ENCODE measurements around the gene EDA.

The EDA gene

GRCh38 chrX:70016513-70016912 lies 400.6 kb downstream of the EDA start:
- Histone ChIP-seq H3K27me3 (ENCODE audit: control insufficient read depth, insufficient read depth, low read length) (no peaks in the 10 kb centered on the region), H3K9me3 (ENCODE audit: control insufficient read depth, insufficient read depth, low read depth, low read length) (peaks cover 15% of the 10 kb centered on the region), H3K27ac (ENCODE audit: low read depth, low read length) (no peak overlapping the region), H3K36me3 (ENCODE audit: control insufficient read depth, insufficient read depth, low read length) (no peaks in the 10 kb centered on the region), H3K4me3 (ENCODE audit: low read depth, low read length) (no peak overlapping the region), H3K4me1 (ENCODE audit: control insufficient read depth, insufficient read depth, low read length) (peaks cover 12% of the 10 kb centered on the region; the same call in 1 of the 2 replicates), H3K9ac (ENCODE audit: low read length) (no peak overlapping the region)

DNA sequence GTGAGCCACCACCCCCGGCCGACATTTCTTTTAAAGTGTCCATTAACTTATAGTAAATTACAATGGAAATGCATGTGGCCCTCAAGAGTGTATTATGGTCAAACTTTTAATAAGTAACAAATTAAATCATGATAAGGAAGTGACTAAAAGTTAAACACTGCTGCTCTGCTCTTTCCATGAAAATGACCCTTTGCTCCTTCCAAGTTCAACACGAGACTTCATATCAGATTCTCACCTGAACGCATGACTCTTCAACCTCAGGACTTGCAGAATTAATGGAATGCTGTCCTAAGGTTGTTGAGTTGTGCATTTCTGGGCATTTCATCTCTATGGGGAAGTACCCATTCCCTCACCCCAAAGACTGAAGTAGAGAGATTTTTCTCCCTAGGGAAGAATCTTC lies 406.7 kb downstream of the EDA start:
- peaks cover 8% of the 10 kb centered on the region; the same call in 1 of the 2 replicates for H3K4me1 ChIP-seq (ENCODE audit: control insufficient read depth, insufficient read depth, low read length)
- peaks cover 9% of the 10 kb centered on the region for H3K9me3 ChIP-seq (ENCODE audit: control insufficient read depth, insufficient read depth, low read depth, low read length)
- no peak overlapping the region for H3K4me3 ChIP-seq (ENCODE audit: low read depth, low read length)
- no peaks in the 10 kb centered on the region for H3K27me3 ChIP-seq (ENCODE audit: control insufficient read depth, insufficient read depth, low read length)
- H3K36me3 ChIP-seq (ENCODE audit: control insufficient read depth, insufficient read depth, low read length): no peaks in the 10 kb centered on the region
- no peak overlapping the region for H3K27ac ChIP-seq (ENCODE audit: low read depth, low read length)
- H3K9ac ChIP-seq (ENCODE audit: low read length): no peak overlapping the region

- H3K9ac ChIP-seq (ENCODE audit: low read length): no peak overlapping the region
- no peaks in the 10 kb centered on the region for H3K36me3 ChIP-seq (ENCODE audit: control insufficient read depth, insufficient read depth, low read length)
- H3K27ac ChIP-seq (ENCODE audit: low read depth, low read length): no peak overlapping the region
- no peaks in the 10 kb centered on the region; the same call in 1 of the 2 replicates for H3K9me3 ChIP-seq (ENCODE audit: control insufficient read depth, insufficient read depth, low read depth, low read length)
- no peaks in the 10 kb centered on the region for H3K27me3 ChIP-seq (ENCODE audit: control insufficient read depth, insufficient read depth, low read length)
- H3K4me1 ChIP-seq (ENCODE audit: control insufficient read depth, insufficient read depth, low read length): peaks cover 22% of the 10 kb centered on the region; the same call in 1 of the 2 replicates
- H3K4me3 ChIP-seq (ENCODE audit: low read depth, low read length): no peak overlapping the region
Measured at GRCh38 chrX:70025464-70025863, 409.6 kb downstream of the EDA start.

DNA sequence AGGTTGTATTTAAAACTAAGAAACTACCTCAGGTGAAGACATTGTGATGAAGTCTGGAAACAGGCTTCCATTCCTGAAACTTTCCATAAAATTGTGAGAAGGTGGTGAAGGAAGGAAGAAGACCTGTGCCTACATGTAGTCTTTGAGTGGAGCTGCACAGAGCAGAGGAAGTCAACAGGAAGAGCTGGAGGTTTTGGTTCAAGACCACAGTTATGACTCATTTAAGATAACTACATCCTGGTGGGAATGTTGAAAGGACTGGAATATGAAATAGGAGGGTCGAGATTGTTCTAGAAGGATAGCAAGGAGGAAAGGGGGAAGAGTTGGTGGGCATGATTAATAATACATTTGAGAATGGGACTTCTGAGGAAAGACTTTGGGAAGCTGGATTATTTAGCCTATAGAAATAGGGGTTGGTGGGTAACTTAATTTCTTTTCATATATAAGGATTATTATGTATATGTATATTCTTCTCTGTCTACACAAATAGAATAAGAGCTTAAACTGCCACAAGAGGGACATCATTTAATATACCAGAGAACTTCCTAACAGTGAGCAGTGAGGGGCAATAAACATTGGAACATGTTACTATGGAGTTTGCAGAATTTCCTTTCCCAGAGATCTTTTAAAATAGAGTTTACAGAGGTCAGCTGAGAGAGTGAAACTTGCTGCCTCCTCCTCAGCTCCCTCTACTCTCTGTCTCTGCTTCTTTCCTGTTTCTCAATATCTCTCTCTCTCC lies 410.4 kb downstream of the EDA start:
- H3K9me3 ChIP-seq (ENCODE audit: control insufficient read depth, insufficient read depth, low read depth, low read length): no peaks in the 10 kb centered on the region; the same call in 1 of the 2 replicates
- no peak overlapping the region for H3K27ac ChIP-seq (ENCODE audit: low read depth, low read length)
- peaks cover 22% of the 10 kb centered on the region; the same call in 1 of the 2 replicates for H3K4me1 ChIP-seq (ENCODE audit: control insufficient read depth, insufficient read depth, low read length)
- no peak overlapping the region for H3K9ac ChIP-seq (ENCODE audit: low read length)
- no peaks in the 10 kb centered on the region for H3K36me3 ChIP-seq (ENCODE audit: control insufficient read depth, insufficient read depth, low read length)
- H3K27me3 ChIP-seq (ENCODE audit: control insufficient read depth, insufficient read depth, low read length): no peaks in the 10 kb centered on the region
- no peak overlapping the region for H3K4me3 ChIP-seq (ENCODE audit: low read depth, low read length)

GRCh38 chrX:70026851-70027200 lies 410.9 kb downstream of the EDA start:
- Histone ChIP-seq H3K36me3 (ENCODE audit: control insufficient read depth, insufficient read depth, low read length) (no peaks in the 10 kb centered on the region), H3K4me1 (ENCODE audit: control insufficient read depth, insufficient read depth, low read length) (peaks cover 22% of the 10 kb centered on the region; the same call in 1 of the 2 replicates), H3K27me3 (ENCODE audit: control insufficient read depth, insufficient read depth, low read length) (no peaks in the 10 kb centered on the region), H3K9ac (ENCODE audit: low read length) (no peak overlapping the region), H3K27ac (ENCODE audit: low read depth, low read length) (no peak overlapping the region), H3K4me3 (ENCODE audit: low read depth, low read length) (no peak overlapping the region), H3K9me3 (ENCODE audit: control insufficient read depth, insufficient read depth, low read depth, low read length) (no peaks in the 10 kb centered on the region; the same call in 1 of the 2 replicates)

DNA sequence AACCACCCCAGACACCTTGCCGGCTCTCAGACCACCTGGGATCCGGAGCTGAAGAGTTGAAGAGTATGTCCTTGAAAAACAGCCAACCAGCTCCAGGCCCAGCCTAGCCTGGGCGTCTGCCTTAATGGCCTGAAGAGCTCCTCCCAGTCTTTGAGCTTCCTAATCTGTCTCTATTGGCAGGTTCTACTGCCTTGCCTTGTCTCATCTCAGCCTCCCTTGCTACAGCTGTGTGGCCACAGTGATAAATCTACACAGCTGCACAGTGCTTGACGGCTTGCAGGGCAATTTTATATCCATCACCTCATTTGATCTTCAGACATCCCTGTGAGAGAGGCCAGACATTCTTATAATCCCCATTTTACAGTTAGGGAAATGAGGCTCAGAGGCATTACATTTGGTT lies 413.9 kb downstream of the EDA start:
- H3K9me3 ChIP-seq (ENCODE audit: control insufficient read depth, insufficient read depth, low read depth, low read length): no peaks in the 10 kb centered on the region; the same call in 1 of the 2 replicates
- no peaks in the 10 kb centered on the region for H3K36me3 ChIP-seq (ENCODE audit: control insufficient read depth, insufficient read depth, low read length)
- H3K27me3 ChIP-seq (ENCODE audit: control insufficient read depth, insufficient read depth, low read length): no peaks in the 10 kb centered on the region
- no peak overlapping the region for H3K4me3 ChIP-seq (ENCODE audit: low read depth, low read length)
- no peak overlapping the region for H3K27ac ChIP-seq (ENCODE audit: low read depth, low read length)
- H3K4me1 ChIP-seq (ENCODE audit: control insufficient read depth, insufficient read depth, low read length): peaks cover 27% of the 10 kb centered on the region
- no peak overlapping the region for H3K9ac ChIP-seq (ENCODE audit: low read length)

GRCh38 chrX:70030301-70030767 lies 414.4 kb downstream of the EDA start:
- H3K4me1 ChIP-seq (ENCODE audit: control insufficient read depth, insufficient read depth, low read length): peaks cover 27% of the 10 kb centered on the region

GRCh38 chrX:70032792-70033191 lies 416.9 kb downstream of the EDA start:
- no peak overlapping the region for H3K9ac ChIP-seq (ENCODE audit: low read length)
- peaks cover 20% of the 10 kb centered on the region for H3K4me1 ChIP-seq (ENCODE audit: control insufficient read depth, insufficient read depth, low read length)
- H3K4me3 ChIP-seq (ENCODE audit: low read depth, low read length): no peak overlapping the region
- peaks cover 6% of the 10 kb centered on the region; the same call in 1 of the 2 replicates for H3K9me3 ChIP-seq (ENCODE audit: control insufficient read depth, insufficient read depth, low read depth, low read length)
- no peaks in the 10 kb centered on the region for H3K27me3 ChIP-seq (ENCODE audit: control insufficient read depth, insufficient read depth, low read length)
- peaks cover 7% of the 10 kb centered on the region; the same call in 1 of the 2 replicates for H3K36me3 ChIP-seq (ENCODE audit: control insufficient read depth, insufficient read depth, low read length)
- no peak overlapping the region for H3K27ac ChIP-seq (ENCODE audit: low read depth, low read length)

More at GRCh38 chrX:70030301-70030767, 414.4 kb downstream of the EDA start:
- Histone ChIP-seq H3K4me3 (ENCODE audit: low read depth, low read length) (no peak overlapping the region), H3K9me3 (ENCODE audit: control insufficient read depth, insufficient read depth, low read depth, low read length) (peaks cover 3% of the 10 kb centered on the region; the same call in 1 of the 2 replicates), H3K9ac (ENCODE audit: low read length) (no peak overlapping the region), H3K27ac (ENCODE audit: low read depth, low read length) (no peak overlapping the region), H3K27me3 (ENCODE audit: control insufficient read depth, insufficient read depth, low read length) (no peaks in the 10 kb centered on the region), H3K36me3 (ENCODE audit: control insufficient read depth, insufficient read depth, low read length) (peaks cover 3% of the 10 kb centered on the region; the same call in 1 of the 2 replicates)

DNA sequence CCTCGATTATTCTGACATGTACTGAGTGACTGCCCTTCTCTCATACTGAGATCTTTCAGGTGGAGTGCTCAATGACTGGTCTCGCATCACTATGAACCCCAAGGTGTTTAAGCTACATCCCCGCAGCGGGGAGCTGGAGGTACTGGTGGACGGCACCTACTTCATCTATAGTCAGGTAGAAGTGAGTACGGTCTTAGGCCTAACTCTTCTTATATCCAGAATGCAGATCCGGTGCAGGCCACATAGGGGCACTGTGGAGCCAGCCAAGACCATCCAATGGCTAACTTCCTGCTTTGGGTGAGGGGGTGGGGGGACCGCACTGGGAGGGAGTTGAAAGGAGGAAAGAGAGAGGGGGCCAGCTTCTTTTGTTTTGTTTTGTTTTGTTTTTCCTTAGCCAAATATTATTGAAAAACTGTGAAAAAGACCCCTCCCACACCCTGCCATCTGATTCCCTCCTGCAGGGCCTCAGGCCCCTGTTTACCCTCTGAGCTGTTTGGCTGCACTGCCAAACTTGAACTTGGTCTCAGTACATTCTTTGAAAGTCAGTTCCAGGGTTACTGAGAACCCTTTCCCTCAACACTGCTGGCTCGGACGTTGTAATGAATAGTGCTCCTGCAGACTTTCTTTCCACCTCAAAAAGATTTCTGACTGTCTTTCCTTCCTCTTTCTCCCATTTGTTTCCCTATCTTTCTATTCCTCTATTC lies 417.6 kb downstream of the EDA start:
- Histone ChIP-seq H3K9me3 (ENCODE audit: control insufficient read depth, insufficient read depth, low read depth, low read length) (peaks cover 6% of the 10 kb centered on the region; the same call in 1 of the 2 replicates), H3K9ac (ENCODE audit: low read length) (no peak overlapping the region), H3K4me3 (ENCODE audit: low read depth, low read length) (no peak overlapping the region), H3K27ac (ENCODE audit: low read depth, low read length) (no peak overlapping the region), H3K27me3 (ENCODE audit: control insufficient read depth, insufficient read depth, low read length) (no peaks in the 10 kb centered on the region), H3K4me1 (ENCODE audit: control insufficient read depth, insufficient read depth, low read length) (peaks cover 20% of the 10 kb centered on the region), H3K36me3 (ENCODE audit: control insufficient read depth, insufficient read depth, low read length) (peaks cover 7% of the 10 kb centered on the region; the same call in 1 of the 2 replicates)

- Histone ChIP-seq H3K4me1 (ENCODE audit: control insufficient read depth, insufficient read depth, low read length) (peaks cover 13% of the 10 kb centered on the region), H3K27ac (ENCODE audit: low read depth, low read length) (no peak overlapping the region), H3K4me3 (ENCODE audit: low read depth, low read length) (no peak overlapping the region), H3K9me3 (ENCODE audit: control insufficient read depth, insufficient read depth, low read depth, low read length) (peaks cover 9% of the 10 kb centered on the region; the same call in 1 of the 2 replicates), H3K36me3 (ENCODE audit: control insufficient read depth, insufficient read depth, low read length) (peaks cover 7% of the 10 kb centered on the region; the same call in 1 of the 2 replicates), H3K27me3 (ENCODE audit: control insufficient read depth, insufficient read depth, low read length) (no peaks in the 10 kb centered on the region), H3K9ac (ENCODE audit: low read length) (no peak overlapping the region)
Measured at GRCh38 chrX:70034646-70035045, 418.7 kb downstream of the EDA start.

GRCh38 chrX:70038515-70038914 lies 422.6 kb downstream of the EDA start:
- H3K27ac ChIP-seq (ENCODE audit: low read depth, low read length): no peak overlapping the region
- no peak overlapping the region for H3K4me3 ChIP-seq (ENCODE audit: low read depth, low read length)
- H3K9ac ChIP-seq (ENCODE audit: low read length): no peak overlapping the region
- no peaks in the 10 kb centered on the region for H3K27me3 ChIP-seq (ENCODE audit: control insufficient read depth, insufficient read depth, low read length)
- H3K9me3 ChIP-seq (ENCODE audit: control insufficient read depth, insufficient read depth, low read depth, low read length): peaks cover 14% of the 10 kb centered on the region; the same call in 1 of the 2 replicates
- H3K36me3 ChIP-seq (ENCODE audit: control insufficient read depth, insufficient read depth, low read length): peaks cover 7% of the 10 kb centered on the region; the same call in 1 of the 2 replicates
- H3K4me1 ChIP-seq (ENCODE audit: control insufficient read depth, insufficient read depth, low read length): peaks cover 5% of the 10 kb centered on the region
